GM21423 (cell line): ENCODE results near the gene CYB561D1.

Experiments
- ATAC-seq: cut with Tn5 transposase; IDR thresholded peaks from one replicate; pipeline ENCODE4 v1.9.1; 2021; ENCODE audit warnings: mild to moderate bottlenecking, moderate library complexity; ENCODE audit not compliant: unreplicated experiment

The CYB561D1 gene

GRCh38 chr1:109479901-109480300, 14.0 kb upstream of the CYB561D1 start:
- ATAC-seq, result no peak

DNA sequence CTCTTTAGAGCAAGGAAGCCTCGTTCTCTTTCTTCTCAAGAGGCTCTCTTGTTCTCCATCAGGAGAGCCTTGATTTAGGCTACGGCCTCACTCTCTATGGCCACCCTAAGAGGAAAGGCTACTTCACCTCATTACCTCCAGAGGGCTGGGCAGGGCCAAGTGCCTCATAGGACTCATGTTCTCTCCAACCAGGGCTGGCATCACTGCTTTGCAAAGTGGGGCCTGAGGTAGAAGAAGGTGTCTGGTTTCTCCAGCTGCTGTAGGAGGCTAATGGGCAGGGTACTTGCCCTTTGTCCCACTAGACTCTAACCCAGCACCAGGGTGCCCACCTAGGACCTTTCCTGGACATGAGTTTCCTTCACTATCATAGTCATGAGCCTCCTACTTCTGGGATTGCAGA, 12.2 kb upstream of the CYB561D1 start:
- no peak for ATAC-seq

- ATAC-seq, result no peak
These were observed 11.7 kb upstream of the CYB561D1 start for GRCh38 chr1:109482242-109482641.

DNA sequence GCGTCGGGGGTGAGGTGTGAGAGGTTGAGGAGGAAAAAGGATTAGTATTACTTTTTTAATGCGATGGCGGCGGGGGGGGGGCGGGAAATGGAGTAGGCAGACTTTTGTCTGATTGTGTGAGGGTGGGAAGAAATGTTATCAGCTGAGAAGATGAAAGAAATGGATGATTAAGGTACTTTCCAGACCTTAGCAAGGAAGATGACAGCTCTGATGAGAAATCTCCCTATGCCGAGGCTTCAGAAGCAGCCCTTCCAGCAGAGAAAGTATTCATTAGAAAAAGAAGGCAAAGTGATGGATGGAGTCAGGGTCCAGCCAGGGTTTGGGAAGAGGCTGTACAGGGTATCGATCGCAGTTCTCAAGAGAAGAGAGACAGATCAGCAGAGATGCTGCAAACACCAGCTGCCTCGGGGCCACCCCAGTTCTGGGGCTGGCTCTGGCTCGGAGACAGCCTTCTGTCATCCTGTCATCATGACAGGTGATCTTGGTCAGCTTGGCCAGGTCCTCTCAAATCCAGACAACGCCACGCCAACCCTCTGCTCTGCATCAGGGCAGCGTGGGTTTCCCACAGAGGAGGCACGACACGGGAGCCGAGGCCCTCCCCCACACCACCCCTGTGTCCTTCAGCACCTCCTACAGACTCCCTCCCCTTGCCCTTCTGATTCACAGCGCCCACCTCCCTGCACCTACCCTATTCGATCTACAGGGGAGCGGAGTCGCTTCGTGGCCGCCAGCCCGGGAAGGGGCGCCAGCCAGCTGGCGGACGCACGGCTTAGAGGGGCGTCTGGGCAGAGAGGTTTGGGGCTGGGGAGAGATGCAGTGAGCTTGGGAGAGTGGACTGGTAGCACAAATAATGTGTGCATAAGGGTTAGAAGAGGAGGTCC, 10.9 kb upstream of the CYB561D1 start:
- peak; percentile 19 for ATAC-seq

DNA sequence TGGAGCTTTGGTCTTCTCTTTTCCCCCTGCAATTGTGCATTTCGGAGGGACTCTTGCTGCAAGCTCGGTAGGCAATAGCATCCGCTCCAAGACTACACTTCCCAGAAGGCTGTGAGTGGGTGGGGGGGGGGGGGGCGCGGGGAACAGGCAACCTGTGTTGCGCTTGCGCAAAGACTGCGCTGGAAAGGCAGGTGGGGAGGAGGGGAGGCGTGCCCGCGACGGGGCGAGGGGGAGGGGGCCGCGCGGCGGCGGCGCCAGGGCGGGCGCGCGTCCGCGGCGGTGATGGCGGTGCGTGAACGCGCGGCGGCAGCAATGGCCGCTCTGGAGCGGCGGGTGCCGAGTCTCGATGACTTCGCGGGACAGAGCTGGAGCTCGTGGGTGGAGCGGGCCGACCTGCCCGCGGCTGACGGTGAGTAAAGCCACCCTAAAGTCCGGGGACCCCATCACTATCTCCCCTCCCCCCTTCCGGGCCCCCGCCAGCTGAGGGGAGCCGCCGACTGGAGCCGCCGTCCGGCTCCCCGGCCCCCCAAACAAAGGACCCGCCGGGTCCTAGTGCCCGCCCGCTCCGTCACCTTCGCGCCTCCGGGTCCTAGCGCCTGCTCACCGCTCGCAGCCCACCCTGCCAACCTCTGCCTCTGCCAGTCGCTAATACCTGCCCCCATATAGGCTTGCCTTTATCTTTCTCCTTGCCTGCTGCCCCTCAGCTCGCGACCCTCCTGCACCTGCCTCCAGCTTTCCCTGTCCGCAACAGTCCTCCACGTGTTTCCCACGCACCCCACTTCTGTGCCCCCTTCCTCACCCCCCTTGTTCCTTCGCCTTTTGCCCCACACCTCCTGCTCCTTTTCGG, 10.0 kb upstream of the CYB561D1 start, which contains the start of gene ATXN7L2:
ATXN7L2 (plus strand) TSS at position 234 of the 847 bp plus-strand sequence; CDS start at position 283, 49 bp downstream.
- ATAC-seq, result peak; percentile 73

- ATAC-seq, result no peak
These were observed 9.3 kb upstream of the CYB561D1 start for GRCh38 chr1:109484519-109484975.

- ATAC-seq, result no peak
These were observed 8.9 kb upstream of the CYB561D1 start for GRCh38 chr1:109485001-109485400.

DNA sequence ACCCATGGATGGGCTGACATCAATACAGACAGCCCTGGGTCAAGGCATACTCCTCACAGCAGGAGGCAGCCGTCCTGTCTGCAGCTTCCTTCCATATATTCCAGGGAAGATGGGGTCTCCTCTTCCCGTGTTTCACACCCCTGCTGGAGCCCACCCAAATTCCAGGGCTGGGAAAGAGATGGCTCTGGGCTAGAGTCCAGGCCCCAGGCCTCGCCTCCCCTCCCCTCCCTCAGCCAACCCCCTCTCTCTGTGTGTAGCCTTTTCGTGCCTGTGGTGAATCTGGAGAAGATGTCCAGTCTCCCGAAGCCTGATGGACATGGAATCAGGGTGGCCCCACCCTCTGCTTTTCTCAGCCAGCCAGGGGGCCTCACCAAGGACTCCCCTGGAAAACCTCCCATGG, 6.6 kb upstream of the CYB561D1 start:
- no peak for ATAC-seq

DNA sequence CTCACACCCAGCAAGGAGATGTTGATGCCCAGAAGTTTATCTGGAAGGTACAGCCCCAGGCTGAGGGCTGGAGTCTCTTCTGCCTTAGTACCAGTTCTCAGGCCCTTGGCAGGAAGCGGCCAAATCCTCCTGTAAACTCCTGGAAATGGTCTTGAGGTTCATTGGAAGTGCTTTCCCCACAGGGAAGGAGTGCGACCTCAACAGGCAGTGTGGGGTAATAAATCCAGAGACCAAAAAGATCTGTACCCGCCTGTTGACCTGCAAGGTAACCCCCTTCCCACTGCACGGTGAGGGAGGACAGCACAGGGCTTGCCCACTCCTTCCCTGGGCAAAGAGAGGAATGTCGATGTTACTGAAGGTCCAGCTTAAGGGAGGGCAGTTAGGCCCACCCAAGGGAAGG, 5.7 kb upstream of the CYB561D1 start:
- ATAC-seq, result no peak

- no peak for ATAC-seq
These were observed 5.2 kb upstream of the CYB561D1 start for GRCh38 chr1:109488696-109489095.

- ATAC-seq, result no peak
These were observed 3.6 kb upstream of the CYB561D1 start for GRCh38 chr1:109490029-109490933.

DNA sequence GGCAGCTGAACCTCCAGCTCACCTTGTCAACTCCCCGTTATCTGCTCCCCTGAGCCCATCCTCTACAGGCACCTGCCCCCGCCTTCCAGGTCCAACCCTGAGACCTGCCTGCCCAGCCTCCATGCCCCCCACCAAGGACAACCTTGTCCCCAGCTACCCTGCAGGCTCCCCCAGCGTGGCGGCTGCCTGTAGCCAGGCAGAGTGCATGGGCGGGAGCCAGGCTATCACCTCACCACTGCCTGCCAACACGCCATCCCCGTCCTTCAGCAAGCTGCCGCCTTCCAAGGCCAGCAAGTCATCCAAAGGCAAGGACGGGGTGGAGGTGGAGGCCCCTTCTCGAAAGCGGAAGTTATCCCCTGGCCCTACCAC, 3.0 kb upstream of the CYB561D1 start:
- ATAC-seq, result no peak

GRCh38 chr1:109491372-109491771, 2.5 kb upstream of the CYB561D1 start:
- ATAC-seq, result no peak

DNA sequence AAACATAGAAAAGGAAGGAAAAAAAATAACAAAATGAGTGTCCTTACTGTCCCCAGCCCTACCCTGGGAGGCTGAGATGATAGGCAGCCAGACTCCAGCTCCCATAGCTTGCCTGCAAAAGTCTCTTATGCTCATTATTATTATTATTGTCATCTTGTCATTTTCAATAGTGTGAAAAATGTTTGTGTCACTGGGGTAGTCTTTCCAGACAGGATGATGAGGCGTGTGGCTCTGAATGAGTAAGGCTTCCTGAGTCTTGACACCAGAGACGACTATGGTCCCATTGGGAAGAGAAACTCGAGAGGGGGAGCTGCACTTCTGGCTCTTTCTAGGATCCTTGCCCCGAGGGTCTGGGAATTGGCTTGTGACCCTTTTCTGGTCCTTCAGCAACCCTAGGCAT, 1.1 kb upstream of the CYB561D1 start:
- no peak for ATAC-seq

GRCh38 chr1:109493227-109493626, 667 bp upstream of the CYB561D1 start:
- no peak for ATAC-seq

- ATAC-seq, result no peak
These were observed 1.8 kb downstream of the CYB561D1 start for GRCh38 chr1:109495738-109496137.

GRCh38 chr1:109497449-109498160, 3.7 kb downstream of the CYB561D1 start:
- ATAC-seq, result no peak

DNA sequence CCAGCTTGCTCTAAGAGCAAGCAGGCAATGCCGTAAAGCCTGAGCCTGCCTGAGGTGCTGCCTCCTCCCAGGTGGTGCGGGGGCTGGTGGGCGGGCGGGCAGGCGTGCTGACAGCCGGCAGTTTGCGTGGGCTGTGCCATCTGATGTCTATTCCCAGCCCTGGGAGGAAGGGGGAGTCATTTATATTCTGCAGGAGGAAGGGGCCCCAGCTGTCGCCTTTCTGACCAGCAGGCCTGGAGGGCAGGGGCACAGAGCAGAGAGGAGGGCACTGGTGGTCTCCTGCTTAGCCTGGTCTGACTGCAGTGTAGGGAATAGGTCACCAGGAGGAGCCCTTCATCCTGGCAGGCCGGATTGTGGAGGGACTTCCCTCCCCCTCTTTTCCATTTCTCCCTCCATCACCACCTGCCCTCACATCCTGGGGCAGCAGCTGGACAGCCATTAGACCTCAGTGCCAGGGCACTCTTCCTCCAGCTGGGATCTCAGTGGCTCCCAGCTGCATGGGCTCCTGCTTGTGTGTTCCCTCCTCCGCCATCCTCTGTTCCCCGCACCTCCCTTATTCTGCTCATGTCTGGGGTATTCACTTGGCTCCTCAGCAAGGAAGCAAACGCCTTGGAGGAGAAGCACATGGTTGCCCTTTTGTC, 4.4 kb downstream of the CYB561D1 start:
- no peak for ATAC-seq

- no peak for ATAC-seq
These were observed 5.2 kb downstream of the CYB561D1 start for GRCh38 chr1:109499081-109499480.
